Hematopoietic multipotent progenitor cell (in vitro differentiated cells): ENCODE data around the gene P3H1. TPM values are rescaled to one million over a fixed set of nuclear protein-coding genes. Genes with fewer than 3 reads are reported as not detected.
"Not testable (repeated sequence)": the region's sequence is repeated elsewhere in the genome, so short reads cannot be mapped to it uniquely, and the experiment has no call there.

Experiments
- DNase-seq, 3 donors: peaks; one replicate each; pipeline ENCODE4 v3.0.0-alpha.2; 2011 to 2015; ENCODE audit warnings: low read depth in 2 of 3, low spot score in 2 of 3
- total RNA-seq: library from RNA; depleted of rRNA; stranded (reverse); fragments of >200 nt; gene quantifications from one replicate; pipeline ENCODE4 v1.2.3, GENCODE V29; 2012

P3H1 gene, protein sequence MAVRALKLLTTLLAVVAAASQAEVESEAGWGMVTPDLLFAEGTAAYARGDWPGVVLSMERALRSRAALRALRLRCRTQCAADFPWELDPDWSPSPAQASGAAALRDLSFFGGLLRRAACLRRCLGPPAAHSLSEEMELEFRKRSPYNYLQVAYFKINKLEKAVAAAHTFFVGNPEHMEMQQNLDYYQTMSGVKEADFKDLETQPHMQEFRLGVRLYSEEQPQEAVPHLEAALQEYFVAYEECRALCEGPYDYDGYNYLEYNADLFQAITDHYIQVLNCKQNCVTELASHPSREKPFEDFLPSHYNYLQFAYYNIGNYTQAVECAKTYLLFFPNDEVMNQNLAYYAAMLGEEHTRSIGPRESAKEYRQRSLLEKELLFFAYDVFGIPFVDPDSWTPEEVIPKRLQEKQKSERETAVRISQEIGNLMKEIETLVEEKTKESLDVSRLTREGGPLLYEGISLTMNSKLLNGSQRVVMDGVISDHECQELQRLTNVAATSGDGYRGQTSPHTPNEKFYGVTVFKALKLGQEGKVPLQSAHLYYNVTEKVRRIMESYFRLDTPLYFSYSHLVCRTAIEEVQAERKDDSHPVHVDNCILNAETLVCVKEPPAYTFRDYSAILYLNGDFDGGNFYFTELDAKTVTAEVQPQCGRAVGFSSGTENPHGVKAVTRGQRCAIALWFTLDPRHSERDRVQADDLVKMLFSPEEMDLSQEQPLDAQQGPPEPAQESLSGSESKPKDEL
- 62.7 TPM for total RNA-seq

- peak; percentile 97 to 100 (median 100) for DNase-seq
These were observed at the start of gene P3H1, which contains the start of gene C1orf50 for GRCh38 chr1:42766741-42767509. P3H1 (minus strand) TSS chr1:42767028; CDS start chr1:42766971, 57 bp downstream. C1orf50 (plus strand) TSS chr1:42767249; CDS start chr1:42767312, 63 bp downstream.

- peak in 2 of 3 donors; percentile 24 to 34 for DNase-seq
These were observed 49.2 kb upstream of the P3H1 start for GRCh38 chr1:42815941-42816584.

DNA sequence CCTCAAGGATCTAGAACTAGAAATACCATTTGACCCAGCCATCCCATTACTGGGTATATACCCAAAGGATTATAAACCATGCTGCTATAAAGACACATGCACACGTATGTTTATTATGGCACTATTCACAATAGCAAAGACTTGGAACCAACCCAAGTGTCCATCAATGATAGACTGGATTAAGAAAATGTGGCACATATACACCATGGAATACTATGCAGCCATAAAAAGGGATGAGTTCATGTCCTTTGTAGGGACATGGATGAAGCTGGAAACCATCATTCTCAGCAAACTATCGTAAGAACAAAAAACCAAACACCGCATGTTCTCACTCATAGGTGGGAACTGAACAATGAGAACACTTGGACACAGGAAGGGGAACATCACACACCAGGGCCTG is 48.0 kb upstream of the P3H1 start:
- DNase-seq = not testable (repeated sequence)

DNA sequence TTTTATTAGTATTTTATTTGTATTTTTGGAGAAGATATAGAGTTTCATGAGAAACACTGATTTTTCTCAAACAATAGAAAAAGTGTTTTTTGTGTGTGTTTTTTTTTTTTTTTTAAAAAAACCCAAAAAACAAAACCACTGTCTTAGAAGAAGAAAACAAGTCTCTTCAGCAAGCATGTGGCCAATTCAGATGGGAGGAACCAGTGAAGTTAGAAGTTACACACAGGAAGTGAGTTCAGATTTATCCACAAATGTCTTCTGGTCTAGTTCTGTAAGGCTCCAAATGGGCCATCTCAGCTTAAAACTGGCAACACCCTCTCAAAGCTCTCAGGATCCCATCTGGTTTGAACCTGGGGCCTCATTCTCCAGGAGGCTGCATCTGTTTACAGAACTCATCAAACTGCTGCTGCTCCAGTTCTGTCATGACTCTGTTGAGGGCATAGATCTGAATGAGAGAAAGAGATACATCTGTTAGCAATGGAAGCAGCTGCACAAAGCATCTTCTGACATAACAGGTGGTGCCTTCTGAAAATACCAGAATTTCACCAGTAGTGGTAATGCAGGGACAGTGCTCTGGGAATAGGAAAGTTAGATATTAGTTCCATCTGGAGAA is 40.3 kb upstream of the P3H1 start:
- no peak for DNase-seq

DNA sequence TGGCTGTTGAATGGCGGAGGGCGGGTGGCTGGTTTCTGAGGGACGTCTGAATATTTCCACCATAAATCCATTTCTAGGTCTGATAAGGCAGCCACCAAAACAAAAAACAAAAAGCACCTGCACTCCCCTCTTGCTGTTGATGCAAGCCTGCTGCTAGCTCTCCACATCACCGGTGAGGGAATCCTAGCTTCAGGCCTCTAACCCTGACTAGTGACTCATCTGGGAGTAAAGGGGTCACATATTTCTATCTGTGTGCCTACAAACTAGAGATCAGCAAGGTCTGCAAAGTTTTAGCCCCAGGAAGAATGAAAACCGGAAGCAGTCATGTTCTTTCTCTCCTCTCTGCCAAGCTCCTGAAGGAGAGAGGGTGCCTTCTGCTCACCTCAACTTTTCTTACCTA is 39.8 kb upstream of the P3H1 start:
- no peak for DNase-seq

DNA sequence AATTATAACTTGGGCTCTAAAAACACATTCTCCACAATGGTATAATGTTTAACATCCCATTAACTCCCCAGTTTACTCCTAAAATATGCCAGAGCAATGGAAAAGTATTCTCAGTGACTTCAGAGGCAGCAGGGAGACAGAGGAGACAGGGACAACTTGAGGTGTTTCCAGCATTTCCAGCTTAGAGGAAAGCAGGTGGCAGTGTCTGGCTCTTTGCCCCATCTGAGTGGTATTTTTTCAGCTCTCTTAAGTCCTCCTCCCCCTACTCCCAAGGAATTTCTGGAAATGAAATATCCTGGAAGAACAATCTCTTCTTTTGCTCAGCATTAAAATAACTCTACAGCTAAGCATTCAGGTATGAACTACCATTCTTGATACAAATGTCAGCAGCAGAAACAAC is 39.3 kb upstream of the P3H1 start:
- DNase-seq = no peak

DNA sequence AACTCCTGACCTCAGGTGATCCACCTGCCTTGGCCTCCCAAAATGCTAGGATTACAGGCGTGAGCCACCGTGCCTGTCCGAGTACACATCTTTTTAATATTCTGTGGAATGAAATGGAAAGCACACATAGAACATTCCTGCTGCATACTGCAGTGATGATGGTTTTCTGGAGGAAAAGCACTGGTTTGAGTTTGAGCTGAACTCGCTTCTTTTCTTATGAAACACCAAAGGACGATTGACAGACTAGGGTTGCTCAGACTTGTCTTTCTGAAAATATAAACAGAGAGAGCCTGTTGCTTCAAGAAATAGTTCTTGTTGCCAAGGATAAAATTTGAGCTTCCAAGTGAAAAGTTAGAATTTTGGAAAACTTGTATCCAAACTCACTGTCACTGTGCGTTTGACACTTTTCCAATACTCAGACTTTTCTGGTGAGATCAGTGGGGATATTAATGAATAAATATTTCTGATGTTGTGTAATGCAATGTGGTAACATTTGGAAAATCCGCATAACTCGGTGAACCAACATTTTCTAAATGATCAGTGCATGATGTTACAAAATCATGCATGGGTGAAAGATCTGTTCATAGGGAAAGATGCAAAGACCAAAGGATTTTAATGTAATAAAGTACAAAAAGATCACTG is 35.1 kb upstream of the P3H1 start:
- DNase-seq = no peak

DNA sequence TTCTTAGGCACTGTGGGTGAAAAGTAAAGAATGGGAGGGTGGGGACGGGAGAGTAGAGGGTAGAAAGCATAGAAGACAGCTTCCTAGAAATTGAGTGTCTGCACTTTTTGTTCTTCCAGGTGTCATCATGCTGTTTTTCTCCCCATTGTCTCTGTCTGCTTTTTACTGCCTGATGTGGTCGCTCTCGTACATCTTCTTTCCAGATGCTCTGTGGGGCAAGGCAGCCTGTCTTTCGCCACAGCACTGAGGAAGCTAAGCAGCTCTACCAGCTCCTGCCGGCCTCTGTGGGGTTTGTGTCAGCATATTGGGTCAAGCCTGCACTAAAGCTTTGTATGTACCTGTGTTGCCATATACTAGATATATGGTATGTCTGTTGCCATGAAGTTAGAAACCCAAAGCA is 31.2 kb upstream of the P3H1 start:
- DNase-seq = no peak

DNA sequence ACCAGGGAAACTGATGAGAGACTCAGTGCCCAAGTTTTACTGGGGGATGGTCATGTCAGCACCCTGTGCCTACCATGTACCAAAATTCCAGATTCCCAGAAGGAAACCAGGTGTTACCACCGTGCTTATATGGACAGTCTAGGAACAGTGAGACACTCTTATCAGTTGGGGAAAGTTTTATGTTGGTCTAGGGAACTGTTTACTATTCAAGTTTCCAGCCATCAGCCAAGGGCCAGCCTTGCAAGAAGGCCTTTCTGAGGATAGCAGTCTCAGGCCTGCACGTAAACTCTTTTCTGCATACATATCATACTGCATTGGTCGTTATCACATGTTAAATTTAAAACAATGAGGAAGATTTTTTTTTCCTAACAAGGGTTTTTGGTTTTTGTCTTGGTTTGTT is 30.6 kb upstream of the P3H1 start:
- no peak for DNase-seq

- no peak for DNase-seq
These were observed 27.0 kb upstream of the P3H1 start for GRCh38 chr1:42793824-42794223.

DNA sequence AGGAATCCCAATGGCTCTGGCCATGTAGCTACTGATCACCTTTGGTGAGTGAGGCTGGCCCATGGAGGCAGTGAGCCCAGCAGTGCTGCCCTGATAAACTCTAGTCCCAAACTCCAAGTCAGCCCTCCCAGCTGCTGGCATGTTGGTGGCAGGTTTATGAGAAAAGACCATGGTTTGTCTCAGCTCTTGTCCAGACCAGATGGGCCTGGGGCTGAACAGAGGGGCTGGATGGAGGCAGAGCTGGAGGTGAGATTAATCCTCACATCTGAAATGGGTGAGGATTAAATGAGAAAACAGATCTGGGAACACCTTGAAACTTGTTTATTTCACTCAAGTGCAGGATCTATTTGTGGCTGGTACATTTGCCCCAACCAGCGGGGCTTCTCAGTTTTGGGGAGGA is 21.2 kb upstream of the P3H1 start:
- DNase-seq = no peak

- no peak for DNase-seq
These were observed 19.3 kb upstream of the P3H1 start for GRCh38 chr1:42786097-42786496.

GRCh38 chr1:42784946-42785693 is 18.3 kb upstream of the P3H1 start, which contains the start of gene TMEM269:
TMEM269 (plus strand) TSS chr1:42784991; CDS start chr1:42789894, 4,903 bp downstream.
- DNase-seq = peak in 2 of 3 donors; percentile 45 to 54

DNA sequence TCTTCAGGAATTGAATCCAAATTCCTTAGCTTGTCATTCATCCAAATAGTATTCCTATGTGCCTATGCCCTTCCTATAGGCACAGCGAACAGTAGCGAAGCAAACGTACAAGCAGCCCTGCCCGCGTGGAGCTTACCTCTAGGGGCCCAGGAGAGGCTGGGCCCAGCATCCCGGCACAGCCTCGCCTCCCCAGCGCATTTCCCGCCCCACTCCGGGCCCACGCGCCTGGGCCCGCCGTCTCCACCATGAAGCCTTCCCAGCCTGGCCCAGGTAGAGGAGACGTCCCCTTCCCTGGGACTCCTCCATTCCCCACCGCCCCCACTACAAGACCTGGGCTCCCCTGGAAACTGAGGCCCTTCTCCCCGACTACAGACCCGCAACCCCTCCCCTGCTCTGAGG is 17.7 kb upstream of the P3H1 start:
- DNase-seq = no peak

GRCh38 chr1:42783092-42783491 is 16.3 kb upstream of the P3H1 start:
- no peak for DNase-seq

- DNase-seq = no peak
These were observed 13.3 kb upstream of the P3H1 start for GRCh38 chr1:42780176-42780575.

GRCh38 chr1:42779725-42780124 is 12.9 kb upstream of the P3H1 start:
- no peak for DNase-seq

DNA sequence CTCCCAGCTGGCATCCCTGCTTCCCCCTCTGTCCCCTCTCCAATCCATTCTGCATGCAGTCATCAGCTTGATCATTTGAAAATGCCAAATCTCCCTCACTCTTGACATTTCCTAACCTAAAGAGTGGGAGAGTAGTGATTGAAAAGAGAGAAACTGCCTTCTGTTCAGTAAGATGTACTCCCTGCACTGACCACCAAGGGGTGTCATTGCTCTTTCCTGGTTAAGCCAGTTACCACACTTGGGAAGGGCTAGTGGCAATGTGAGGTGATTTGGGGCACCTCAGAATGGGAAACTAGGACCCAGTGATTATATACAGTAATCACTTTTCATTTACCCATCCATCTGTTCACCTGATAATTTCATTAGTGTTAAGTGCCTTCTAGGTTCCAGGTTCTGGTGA is 11.0 kb upstream of the P3H1 start:
- DNase-seq = peak in 2 of 3 donors; percentile 35 to 60

GRCh38 chr1:42776502-42776901 is 9.7 kb upstream of the P3H1 start:
- no peak for DNase-seq
